Measurements from ENCODE around the gene CPT1B.

GRCh38 chr22:50526108-50526833, 52.0 kb downstream of the CPT1B start:
- TF ChIP-seq GATA2 (IDR thresholded peaks at IDR 0.05; ENCODE audit: low read depth, low read length) (no peak), GATA3 (IDR thresholded peaks at IDR 0.05; ENCODE audit: low read depth, low read length) (no peak)

All from SH-SY5Y (cell line).